ENCODE results near the gene GYPA.
"Not testable (repeated sequence)": the region's sequence is repeated elsewhere in the genome, so short reads cannot be mapped to it uniquely, and the experiment has no call there.

- not testable (repeated sequence) for TF ChIP-seq CTCF, POLR2AphosphoS5 (IDR thresholded peaks at IDR 0.05)
These were observed 4.3 kb downstream of the GYPA start for GRCh38 chr4:144136189-144136588.
